GM19351 (cell line): Measurements from ENCODE around the gene RCN1.
"Not testable (repeated sequence)": the region's sequence is repeated elsewhere in the genome, so short reads cannot be mapped to it uniquely, and the experiment has no call there.

ENCODE experiments used
- ATAC-seq: cut with Tn5 transposase; IDR thresholded peaks from one replicate; pipeline ENCODE4 v1.9.1; 2021; ENCODE audit warnings: mild to moderate bottlenecking, moderate library complexity; ENCODE audit not compliant: unreplicated experiment

Gene RCN1

DNA sequence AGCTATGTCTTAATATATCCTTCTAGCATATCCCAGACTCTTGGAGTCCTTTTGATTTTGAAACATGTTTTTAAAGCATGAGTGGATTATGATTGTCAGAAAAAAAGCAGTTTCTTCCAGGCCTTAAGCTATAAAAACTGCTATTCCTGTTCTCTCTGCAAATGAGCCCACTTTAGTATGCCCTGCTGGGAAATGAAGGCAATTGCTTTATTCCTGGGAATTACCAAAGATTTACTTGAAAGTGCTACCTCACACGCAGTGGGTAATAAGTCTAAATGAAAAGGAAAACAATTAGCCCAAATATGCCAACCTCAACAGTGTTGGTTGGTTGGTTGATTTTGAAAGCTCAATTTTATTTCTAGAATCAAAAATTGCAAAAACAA, 17.2 kb upstream of the RCN1 start:
- no peak for ATAC-seq

DNA sequence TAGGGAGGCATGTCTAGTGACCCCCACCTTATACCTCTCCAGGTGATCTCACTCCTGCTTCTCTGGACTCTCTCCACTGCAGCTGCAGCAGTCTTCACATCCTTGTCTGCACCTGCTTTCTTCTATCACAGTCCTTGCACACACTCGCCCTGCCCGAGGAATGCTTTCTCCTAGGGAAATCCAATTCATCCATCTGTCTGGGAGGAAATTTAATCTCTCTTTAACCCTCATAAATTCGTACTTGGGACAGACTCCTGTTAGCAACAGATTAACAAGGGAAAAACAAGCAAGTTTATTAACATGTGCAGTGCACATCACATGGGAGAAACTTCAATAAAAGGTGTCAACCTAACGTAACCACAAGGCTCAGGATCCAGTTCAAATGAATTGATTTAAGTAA, 11.3 kb upstream of the RCN1 start:
- no peak for ATAC-seq

DNA sequence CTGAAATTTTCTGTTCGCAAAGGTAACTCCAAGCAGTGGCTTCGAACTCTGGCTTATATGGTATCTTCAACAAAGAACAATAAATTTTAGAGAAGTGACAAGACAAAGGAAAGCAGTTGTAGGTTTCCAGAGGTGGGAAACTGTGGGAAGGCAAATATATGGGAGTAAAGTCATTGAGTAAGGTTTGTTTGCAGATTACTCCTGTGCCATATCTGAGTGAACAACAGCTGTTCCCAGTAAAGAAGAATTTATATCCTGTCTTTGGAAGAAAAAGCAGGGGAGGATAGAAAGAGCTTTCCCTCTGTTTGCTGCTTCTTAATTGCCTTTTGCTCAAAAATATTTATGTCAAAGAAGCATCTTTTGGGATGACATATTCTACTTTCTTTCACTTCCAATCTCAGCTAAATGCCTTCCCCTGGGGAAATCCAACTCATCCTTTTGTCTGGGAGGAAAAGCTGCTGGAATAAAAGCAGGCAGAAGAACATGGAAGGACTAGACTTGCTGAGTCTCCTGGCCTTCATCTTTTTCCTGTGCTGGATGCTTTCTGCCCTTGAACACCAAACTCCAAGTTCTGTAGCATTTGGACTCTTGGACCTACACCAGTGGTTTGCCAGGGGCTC, 10.4 kb upstream of the RCN1 start:
- no peak for ATAC-seq

DNA sequence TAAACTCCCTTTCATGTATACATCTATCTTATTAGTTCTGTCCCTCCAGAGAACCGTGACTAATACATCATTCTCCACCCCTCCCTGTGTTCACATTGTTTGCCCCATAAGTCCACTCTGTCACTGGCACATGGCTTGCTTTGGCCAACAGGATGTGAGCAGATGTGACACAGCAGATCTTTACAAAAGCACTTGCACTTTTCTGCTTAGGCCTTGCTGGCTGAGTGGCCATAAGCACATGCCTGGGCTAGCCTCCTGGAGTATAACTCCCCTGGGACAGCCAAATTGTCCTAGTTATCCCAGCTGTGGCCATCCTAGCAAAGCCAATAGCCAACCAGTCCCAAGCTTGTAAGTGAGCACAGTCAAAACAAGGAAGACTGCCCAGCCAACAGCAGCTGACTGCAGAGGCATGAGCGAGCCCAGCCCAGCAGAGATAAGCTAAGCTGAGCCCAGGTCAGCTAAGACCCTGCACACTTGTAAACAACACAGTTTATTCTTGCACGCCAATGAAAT, 9.7 kb upstream of the RCN1 start:
- peak; percentile 85 for ATAC-seq

DNA sequence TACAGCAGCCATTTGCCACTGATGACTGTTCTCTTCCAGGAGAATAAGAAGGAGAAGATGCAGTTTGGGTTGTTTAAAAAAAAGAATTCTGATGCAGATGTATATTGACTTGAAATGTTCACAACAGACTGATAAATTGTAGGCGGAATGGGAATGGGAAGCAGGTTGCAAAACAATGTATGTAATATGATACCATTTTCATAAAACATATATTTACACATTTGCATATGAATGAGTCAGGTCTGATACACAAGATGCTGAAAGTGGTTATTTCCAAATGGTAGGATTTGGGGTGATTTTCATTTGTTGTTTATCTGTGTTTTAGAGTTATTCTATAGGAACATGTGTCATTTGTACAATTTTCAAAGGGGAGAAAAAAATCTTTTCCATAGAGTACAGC, 9.0 kb upstream of the RCN1 start:
- ATAC-seq = no peak

DNA sequence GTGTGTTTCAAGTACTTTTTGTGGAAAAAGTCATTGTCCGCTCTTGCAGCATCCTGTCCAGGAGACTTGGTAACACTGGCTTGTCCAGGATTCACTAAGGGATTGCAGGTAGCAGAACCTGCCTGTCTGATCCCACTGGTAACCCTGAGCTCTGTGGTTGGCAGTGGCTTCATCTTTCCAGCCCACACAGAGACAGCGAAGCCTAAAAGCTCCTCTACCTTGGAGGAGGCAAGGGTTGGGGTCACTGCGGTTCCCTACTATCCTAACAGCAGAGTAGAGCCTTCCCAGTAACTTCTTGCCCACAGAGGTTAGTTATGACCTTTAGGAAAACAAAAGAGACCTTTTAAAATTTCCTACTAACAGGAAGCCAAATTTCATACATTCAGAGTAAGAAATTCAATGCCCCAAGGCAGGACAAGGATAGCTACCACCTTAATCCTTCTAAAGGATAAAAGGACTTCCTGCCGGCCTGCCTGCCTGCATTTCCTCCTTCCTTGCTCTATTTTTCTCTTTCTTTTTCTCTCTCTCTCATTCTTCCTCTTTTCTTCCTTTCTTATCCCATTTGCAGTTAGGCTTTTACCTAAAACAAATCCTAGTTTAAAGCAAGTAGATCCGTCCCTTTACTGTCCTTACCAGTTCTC, 8.4 kb upstream of the RCN1 start:
- no peak for ATAC-seq

DNA sequence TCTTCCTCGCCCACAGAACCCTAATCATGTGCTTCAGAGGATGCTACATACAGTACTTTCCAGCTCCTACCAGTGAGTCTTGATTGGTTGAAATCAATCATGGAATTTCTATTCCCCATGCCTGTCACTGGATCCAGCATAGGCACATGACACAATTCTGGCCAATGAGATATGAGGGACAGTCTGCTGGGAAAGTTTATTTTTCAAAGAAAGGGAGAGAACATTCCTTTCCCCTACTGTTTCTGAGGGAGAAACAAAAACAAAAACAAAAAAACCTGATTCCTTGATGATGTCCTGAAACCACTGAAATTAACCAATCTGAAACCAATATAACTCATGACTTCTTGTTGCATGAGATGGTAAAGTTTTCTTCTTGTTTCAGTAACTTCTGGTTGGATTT, 3.3 kb upstream of the RCN1 start:
- no peak for ATAC-seq

DNA sequence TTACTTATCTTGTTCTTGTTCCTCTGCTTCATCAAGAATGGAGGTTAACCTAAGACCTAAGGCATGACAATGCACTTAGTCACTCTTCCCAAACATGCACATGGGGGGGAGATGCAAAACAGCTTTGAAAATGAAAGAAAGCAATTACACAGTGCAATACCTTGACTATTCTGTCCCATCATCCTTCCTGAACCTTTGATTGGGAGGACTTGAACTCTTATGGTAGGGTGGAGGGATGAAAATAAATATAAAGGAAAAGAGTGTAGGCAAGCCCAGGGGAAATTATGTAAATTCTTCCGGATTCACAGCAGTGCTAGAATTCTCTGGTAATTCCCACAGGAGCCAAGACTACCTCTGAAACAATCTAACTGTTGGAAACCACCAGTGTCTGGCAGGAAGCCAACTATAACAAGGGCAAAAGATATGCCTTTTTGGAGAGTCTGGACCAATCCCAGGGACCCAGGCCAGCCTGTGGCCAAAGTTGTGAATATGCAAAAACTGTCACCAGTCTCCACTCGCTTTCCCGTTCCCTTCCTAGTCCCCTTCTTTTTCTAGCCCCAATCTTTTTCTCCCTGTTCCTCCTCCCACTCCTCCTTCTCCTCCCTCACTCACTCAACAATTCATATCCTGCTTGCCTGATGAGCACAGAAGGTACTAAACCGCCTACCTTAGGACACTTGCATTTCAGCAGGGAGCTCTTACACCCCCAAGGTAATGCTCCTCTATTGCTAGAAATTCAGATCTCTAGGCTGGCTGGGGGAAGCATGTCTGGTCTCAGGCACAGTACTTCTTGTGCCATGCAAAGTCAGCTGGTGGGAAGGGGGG, 2.5 kb upstream of the RCN1 start:
- peak; percentile 21 for ATAC-seq

DNA sequence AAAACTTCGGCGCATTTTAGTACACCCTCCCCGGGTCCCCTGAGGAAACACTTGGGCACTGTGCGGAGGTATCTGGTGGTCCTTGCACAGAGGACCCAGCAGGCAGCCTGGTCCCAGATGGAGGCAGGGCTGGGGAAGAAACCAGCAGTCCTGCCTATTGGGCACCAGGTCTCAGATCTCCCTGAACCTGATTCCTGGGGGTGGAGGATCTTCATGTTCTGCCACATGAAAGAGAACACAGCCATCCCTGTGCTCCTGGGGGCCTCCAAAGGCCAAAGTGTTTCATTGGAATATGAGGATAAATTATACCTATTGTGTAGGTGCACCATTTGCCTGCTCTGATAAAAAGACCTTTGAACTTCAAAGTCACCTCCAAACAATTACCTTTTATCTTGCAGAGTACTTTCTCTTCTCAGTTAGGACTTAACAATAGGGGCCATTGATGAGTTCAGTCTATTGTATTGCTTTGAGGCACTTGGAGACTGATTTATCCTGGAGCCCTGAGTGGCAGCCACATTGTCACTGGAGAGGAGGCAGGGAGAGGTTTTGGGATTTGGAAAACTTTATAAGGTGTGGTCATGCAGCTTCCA, 1.8 kb downstream of the RCN1 start:
- no peak for ATAC-seq

DNA sequence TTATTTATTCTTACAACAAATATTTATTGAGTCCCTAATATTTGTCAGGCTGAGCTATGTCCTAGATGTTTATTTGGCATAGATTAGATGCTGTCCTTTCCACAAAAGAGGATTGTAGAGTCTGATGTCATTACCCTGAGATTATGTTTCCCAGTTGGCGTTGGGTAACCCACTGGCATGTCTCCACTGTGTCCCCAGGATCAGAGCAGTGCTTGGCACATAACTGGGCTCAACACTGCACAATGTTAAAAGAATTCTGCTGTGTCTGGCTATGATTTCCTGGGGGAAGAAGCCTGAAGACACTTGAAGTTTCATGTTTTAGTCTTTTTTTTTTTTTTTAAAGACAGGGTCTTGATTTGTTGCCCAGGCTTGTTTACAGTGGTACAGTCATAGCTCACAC, 4.0 kb downstream of the RCN1 start:
- ATAC-seq = no peak

DNA sequence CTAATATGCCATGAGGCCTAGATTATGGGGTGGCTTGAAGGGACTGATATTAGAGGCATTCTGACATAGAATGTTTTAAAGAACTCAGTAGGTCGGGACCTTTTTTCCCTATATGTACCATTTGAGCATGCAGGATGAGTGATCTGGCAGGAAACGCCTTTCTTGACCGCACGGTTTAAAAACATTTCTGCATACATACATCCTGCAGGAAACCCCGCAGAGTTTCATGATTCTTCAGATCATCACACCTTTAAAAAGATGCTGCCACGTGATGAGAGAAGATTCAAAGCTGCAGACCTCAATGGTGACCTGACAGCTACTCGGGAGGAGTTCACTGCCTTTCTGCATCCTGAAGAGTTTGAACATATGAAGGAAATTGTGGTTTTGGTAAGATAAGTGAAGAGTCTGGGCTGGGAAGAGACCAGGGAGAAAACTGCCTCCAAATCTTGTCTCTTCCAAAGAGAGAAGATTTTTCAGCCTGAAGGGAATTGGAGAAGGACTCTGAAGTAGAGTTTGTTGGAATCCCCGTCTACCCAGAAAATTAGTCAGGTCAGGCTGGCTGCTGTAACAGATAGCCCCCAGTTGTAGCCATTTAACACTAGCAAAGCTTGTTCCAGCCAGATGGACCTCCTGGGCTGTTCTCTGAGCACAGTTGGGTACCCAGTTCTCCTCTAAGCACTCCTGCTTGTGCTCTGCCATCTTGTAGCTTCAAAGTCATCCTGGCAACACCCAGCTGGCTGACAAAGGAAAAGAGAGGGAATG, 7.4 kb downstream of the RCN1 start:
- no peak for ATAC-seq

DNA sequence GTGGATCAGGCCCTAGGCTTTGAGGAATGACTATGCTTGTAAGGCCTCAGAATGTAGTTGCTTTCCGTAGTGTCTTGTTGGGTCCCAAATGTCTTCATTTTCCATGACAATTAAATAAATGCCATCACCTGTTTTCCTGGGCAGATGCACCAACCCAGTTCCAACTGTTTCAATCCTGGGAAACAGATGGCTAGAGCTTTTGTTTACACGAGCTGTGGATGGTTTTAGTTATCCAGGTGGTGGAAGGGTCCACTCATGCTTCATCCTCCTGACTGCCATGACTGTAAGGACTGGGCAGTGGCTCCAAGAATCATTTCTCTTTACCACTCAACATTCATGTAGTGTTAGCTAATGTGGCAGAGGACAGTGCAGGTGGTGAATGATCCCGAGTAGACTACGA, 8.6 kb downstream of the RCN1 start:
- no peak for ATAC-seq

DNA sequence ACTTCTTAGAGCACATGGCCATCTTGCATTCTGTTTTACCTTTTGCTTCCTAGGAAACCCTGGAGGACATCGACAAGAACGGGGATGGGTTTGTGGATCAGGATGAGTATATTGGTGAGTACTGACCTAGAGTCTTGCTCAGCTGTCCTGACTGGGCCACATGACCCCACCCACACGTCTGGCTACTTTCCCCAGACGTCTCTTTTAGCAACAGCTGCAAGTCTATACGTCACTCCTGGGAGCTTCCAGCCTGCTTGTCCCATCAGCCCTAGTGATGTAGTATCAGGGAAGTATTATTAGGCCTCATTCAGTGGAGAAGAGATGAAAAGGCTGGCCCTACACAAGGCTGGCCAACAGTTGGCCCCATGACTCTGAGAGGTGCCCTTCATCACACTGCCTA, 9.6 kb downstream of the RCN1 start:
- no peak for ATAC-seq

DNA sequence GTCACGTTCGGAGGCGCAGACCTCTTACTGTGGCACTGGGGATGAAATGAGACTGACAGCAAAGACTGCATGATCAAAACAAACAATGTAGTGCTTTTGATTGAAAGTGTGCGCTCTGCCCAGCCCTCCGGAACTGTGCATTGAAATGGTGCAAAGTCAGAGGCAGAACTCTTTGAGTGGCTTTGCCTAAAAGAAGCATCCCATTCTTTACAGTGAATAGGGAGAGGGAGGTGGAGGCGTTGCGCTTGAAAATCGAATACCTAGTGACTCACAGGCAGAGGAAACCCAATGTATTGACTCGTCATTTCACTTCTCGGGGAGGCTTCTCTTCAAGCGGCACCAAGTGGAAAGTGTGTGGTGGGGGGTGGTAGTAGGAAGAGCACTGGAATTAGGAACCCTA, 10.9 kb downstream of the RCN1 start:
- ATAC-seq = no peak

DNA sequence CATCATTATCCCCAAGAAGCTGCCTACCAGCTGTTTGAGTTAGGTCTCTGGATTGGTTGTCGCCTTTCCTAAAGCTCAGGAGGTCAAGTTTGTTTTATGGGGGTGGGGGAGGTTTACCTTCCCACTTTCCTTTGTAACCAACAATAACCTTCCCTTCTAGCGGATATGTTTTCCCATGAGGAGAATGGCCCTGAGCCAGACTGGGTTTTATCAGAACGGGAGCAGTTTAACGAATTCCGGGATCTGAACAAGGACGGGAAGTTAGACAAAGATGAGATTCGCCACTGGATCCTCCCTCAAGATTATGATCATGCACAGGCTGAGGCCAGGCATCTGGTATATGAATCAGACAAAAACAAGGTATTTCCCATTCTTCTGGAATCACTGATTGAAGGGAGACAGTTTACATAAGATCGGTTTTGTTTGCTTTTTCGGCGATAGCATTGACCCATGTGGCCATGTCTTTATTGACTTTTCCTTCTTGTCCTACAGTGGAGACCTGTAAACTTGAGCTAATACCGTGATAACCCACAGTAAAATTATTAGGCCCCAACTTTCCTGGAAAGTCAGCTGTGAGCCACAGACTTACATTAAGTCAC, 12.3 kb downstream of the RCN1 start:
- ATAC-seq = not testable (repeated sequence)

DNA sequence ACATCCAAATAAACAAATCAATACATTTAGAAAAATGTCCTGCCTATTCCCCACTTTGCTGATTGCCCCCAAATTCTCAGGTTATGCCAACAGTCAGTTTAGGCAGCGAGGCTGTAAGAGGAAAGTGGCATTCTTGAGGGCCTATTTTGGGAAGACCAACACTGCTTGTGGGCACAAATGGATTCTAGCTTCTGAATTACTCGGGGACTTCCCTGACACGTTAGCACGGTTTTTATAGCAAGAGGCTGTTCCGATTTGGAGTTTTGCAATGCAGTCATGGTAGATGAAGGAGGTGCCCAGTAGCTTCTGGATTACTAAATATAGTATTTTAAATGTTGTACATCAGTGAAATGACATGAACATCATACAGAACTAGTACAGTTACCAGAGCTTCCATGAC, 13.1 kb downstream of the RCN1 start:
- no peak for ATAC-seq

DNA sequence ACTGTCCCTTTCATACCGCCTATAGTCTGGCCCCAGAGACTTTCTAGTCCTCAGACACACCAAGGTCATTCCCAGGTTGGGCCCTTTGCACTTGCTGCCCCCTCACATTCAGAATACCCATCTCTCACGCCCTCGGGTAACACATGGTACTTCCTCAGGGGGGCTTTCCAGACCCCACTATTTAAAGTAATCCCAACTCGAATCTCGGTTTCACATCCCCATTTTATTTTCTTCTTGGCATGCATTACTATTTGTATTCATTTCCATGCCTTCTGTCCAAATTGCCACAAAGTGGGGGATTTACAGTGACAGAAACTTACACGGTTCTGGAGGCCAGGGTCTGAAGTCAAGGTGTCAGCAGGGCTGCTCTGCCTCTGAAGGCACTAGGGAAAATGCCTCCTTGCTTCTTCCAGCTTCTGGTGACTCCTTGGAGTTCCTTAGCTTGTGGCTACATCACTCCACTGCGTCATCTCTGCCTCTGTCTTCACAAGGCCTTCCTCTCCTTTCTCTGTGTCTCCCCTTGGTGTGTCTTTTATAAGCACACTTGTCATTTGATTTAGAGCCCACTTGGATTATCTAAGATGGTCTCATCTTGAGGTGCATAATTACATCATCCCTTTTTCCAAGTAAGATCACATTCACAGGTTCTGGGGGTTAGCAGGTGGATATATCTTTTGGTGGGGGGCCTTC, 15.1 kb downstream of the RCN1 start:
- ATAC-seq = peak; percentile 67

DNA sequence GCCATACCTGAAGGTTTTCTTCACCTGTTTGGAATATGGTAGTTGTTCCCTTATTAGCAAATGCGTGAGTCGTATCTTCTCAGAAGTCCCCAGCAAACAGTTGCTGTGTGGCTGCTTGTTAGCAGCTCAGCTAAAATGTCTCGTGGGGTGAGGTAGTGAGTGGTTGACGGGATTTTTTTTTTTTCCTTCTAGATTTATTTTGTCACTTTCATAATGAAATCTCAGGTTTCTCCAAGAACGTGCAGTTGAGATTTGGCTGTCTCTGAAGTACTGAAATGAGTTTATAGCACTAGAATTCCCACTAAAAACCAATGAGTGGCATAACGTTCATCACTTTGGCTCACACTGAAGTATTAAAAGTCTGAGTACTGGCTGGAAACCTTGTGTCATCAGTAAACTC, 16.8 kb downstream of the RCN1 start:
- ATAC-seq = peak; percentile 31

DNA sequence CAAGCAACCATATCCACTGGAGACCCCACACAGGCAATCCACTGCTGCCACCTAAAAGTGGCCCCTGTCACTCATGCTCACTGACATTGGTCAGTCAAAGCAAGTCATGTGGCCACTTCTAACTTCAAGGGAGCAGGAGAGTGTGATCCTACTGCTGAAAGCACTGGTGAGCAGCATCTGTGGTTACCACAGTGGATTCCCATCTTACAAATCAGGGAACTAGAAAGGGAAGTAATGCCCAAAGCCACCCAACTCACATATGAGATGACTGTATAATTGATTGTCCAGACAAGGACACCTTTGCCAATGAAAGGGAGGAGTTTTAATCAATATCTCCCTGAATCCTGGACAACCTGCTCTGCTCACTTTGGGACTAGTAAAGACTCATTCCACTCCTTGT, 17.7 kb downstream of the RCN1 start:
- ATAC-seq = no peak

DNA sequence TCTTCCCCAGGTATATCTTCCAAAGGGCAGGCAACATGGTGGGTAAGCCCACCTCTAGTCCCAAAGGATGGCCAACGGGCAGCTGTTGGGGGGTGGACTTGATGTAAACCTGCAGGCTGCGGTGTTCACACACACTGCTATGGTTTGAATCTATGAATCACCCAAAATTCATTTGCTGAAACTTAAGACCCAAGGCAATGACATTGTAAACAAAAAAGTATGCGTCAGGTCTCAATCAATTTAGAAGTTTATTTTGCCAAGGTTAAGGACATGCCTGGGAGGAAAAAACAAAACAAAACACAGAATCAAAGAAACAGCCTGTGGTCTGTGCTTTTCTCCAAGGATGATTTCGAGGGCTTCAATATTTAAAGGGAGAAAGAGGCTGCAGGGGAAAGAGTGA, 18.3 kb downstream of the RCN1 start:
- ATAC-seq = no peak
